MCF 10A (cell line): ENCODE data around the gene CBFA2T3. TPM values are rescaled to one million over a fixed set of nuclear protein-coding genes. Genes with fewer than 3 reads are reported as not detected.

Experiments used
- BruUV-seq: library from RNA; stranded (reverse); fragments of 400-500 nt; replicated peaks from 2 replicates; lab custom pipeline; 2021; lab: Mats Ljungman, UMichigan
- CTCF ChIA-PET: fragments of 300-600 bp; sonication (Branson Sonifier 250); formaldehyde crosslinking; extraction: SDS; loops from one replicate; lab custom pipeline; 2021; ENCODE audit warnings: antibody characterized with exemption, inconsistent platforms; lab: Yijun Ruan, JAX
- POLR2A ChIA-PET: fragments of 300-600, 350-650 bp; sonication (Branson Sonifier 250); formaldehyde crosslinking; extraction: SDS; loops from one replicate; lab custom pipeline; 2020; ENCODE audit warnings: antibody characterized with exemption, inconsistent platforms; lab: Yijun Ruan, JAX
- DNase-seq: peaks from one replicate; pipeline ENCODE4 v3.0.0-alpha.2; 2018; ENCODE audit not compliant: unreplicated experiment
- H3K27ac Mint-ChIP-seq: one replicate; pipeline ENCODE4 v1.8.0; 2022; ENCODE audit warnings: mild to moderate bottlenecking, low read depth, mixed read lengths; ENCODE audit not compliant: unreplicated experiment
- H3K27me3 Mint-ChIP-seq: one replicate; pipeline ENCODE4 v1.8.0; 2022; ENCODE audit warnings: mixed read lengths; ENCODE audit not compliant: insufficient read depth, unreplicated experiment
- H3K36me3 Mint-ChIP-seq: one replicate; pipeline ENCODE4 v1.8.0; 2022; ENCODE audit warnings: mild to moderate bottlenecking, moderate library complexity, mixed read lengths; ENCODE audit not compliant: insufficient read depth, unreplicated experiment
- H3K4me1 Mint-ChIP-seq: one replicate; pipeline ENCODE4 v1.8.0; 2022; ENCODE audit warnings: mixed read lengths; ENCODE audit not compliant: insufficient read depth, unreplicated experiment
- H3K4me3 Mint-ChIP-seq: one replicate; pipeline ENCODE4 v1.8.0; 2022; ENCODE audit warnings: mild to moderate bottlenecking, moderate library complexity, mixed read lengths; ENCODE audit not compliant: unreplicated experiment
- H3K9me3 Mint-ChIP-seq: one replicate; pipeline ENCODE4 v1.8.0; 2022; ENCODE audit warnings: mixed read lengths; ENCODE audit not compliant: unreplicated experiment
- CTCF ChIP-seq: fragments of 200-600 bp; IDR thresholded peaks from one replicate; pipeline ENCODE4 v1.8.0; 2022; ENCODE audit warnings: antibody characterized with exemption, mild to moderate bottlenecking; ENCODE audit not compliant: unreplicated experiment
- intact Hi-C: fragments of 100-400 bp; cut with micrococcal nuclease; formaldehyde crosslinking; loops from 2 replicates; pipeline ENCODE4 v1.14.1; 2022
- total RNA-seq: library from RNA; stranded (reverse); gene quantifications from 2 replicates; pipeline ENCODE4 v1.2.3, GENCODE V29; 2022

Gene CBFA2T3
- total RNA-seq, 1 experiment from 2014 or later = not detected

GRCh38 chr16:89020068-89020924 lies 43.3 kb upstream of the CBFA2T3 start:
- intact Hi-C loops = no loop called here
- no TSS peak for BruUV-seq
- H3K9me3 Mint-ChIP-seq = no peaks in the 10 kb centered on the region
- TF ChIP-seq CTCF = no peak
- CTCF ChIA-PET = no interaction called here
- no peak overlapping the region for H3K27ac Mint-ChIP-seq
- no peak for DNase-seq
- no peaks in the 10 kb centered on the region for H3K36me3 Mint-ChIP-seq
- peaks cover 49% of the 10 kb centered on the region for H3K27me3 Mint-ChIP-seq
- H3K4me1 Mint-ChIP-seq = no peaks in the 10 kb centered on the region
- H3K4me3 Mint-ChIP-seq = no peak overlapping the region
- POLR2A ChIA-PET = interaction anchor here (1.2 kb wide), 1 partner anchor 145 kb away, joined by 3 read pairs; no protein-coding TSS in a partner anchor

DNA sequence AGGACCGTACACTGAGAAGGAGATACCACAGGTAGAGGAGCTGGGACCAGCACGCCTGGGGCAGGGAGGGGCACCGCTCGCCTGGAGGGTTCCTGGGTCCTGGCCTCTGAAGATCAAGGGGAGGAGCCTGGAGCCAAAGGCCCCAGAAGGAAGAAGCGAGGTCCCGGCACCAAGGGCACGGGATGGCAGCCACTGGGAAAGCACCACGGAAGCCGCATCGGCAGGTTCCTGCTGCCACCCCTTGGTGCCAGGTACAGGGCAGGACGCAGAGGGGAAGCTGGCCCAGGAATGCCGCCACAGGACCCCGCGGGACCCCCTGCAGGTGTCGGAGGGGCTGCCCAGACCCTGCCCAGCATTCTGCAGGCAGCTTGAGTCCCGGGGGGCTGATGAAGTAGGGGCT lies 42.5 kb upstream of the CBFA2T3 start:
- Mint-ChIP-seq H3K36me3 (no peaks in the 10 kb centered on the region), H3K27ac (no peak overlapping the region), H3K9me3 (no peaks in the 10 kb centered on the region), H3K4me3 (no peak overlapping the region), H3K4me1 (no peaks in the 10 kb centered on the region), H3K27me3 (peaks cover 42% of the 10 kb centered on the region)
- ChIA-PET CTCF (no interaction called here), POLR2A (no interaction called here)
- intact Hi-C loops = no loop called here
- no TSS peak for BruUV-seq
- no peak for TF ChIP-seq CTCF
- DNase-seq = no peak

GRCh38 chr16:89018282-89019158 lies 41.5 kb upstream of the CBFA2T3 start:
- no peak overlapping the region for H3K4me3 Mint-ChIP-seq

More at GRCh38 chr16:89018282-89019158, 41.5 kb upstream of the CBFA2T3 start:
- TF ChIP-seq CTCF = no peak
- ChIA-PET CTCF (no interaction called here), POLR2A (interaction anchor here (0.6 kb wide), 1 partner anchor 9 kb away, joined by 3 read pairs; no protein-coding TSS in a partner anchor)
- intact Hi-C loops = no loop called here
- H3K27ac Mint-ChIP-seq = no peak overlapping the region
- no TSS peak for BruUV-seq
- no peaks in the 10 kb centered on the region for H3K9me3 Mint-ChIP-seq
- H3K4me1 Mint-ChIP-seq = no peaks in the 10 kb centered on the region
- H3K27me3 Mint-ChIP-seq = peaks cover 40% of the 10 kb centered on the region
- no peaks in the 10 kb centered on the region for H3K36me3 Mint-ChIP-seq
- no peak for DNase-seq
